Keratinocyte (primary cell): ENCODE results near the gene KIF3A. TPM values are rescaled to one million over a fixed set of nuclear protein-coding genes. Genes with fewer than 3 reads are reported as not detected.

Experiments used
- DNase-seq: peaks from one replicate; pipeline ENCODE4 v3.0.0-alpha.2; 2011; ENCODE audit warnings: low read depth, missing footprints, low spot score
- FAIRE-seq: peaks from 2 replicates; lab custom pipeline; 2011; peaks lifted over from hg19 to GRCh38; lab: Jason Lieb, UNC
- H2AFZ ChIP-seq: 2 replicates; pipeline ENCODE4 v1.6.0; 2012; ENCODE audit warnings: low read length, control low read depth, inconsistent platforms; ENCODE audit not compliant: control insufficient read depth
- H3K27ac ChIP-seq: 2 replicates; pipeline ENCODE4 v1.5.1; 2011; ENCODE audit warnings: low read length; ENCODE audit not compliant: control insufficient read depth, insufficient read depth
- H3K27me3 ChIP-seq: 3 replicates; pipeline ENCODE4 v1.6.0; 2011; ENCODE audit warnings: low read length; ENCODE audit not compliant: control insufficient read depth, insufficient read depth; ENCODE audit errors: extremely low read depth
- H3K36me3 ChIP-seq, 2 experiments: 2 replicates in 1 of 2; 3 replicates in 1 of 2; pipeline ENCODE4 v1.5.1; 2011; ENCODE audit warnings: low read length in 2 of 2, mild to moderate bottlenecking in 1 of 2; ENCODE audit not compliant: control insufficient read depth in 2 of 2, insufficient read depth in 2 of 2; ENCODE audit errors: extremely low read depth in 1 of 2
- H3K4me1 ChIP-seq: 3 replicates; pipeline ENCODE4 v1.5.1; 2011; ENCODE audit warnings: low read length; ENCODE audit not compliant: control insufficient read depth, insufficient read depth; ENCODE audit errors: extremely low read depth
- H3K4me2 ChIP-seq: 3 replicates; pipeline ENCODE4 v1.6.0; 2011; ENCODE audit warnings: low read depth, low read length; ENCODE audit not compliant: control insufficient read depth, insufficient read depth; ENCODE audit errors: extremely low read depth
- H3K4me3 ChIP-seq, 3 experiments: fragments of 200-600 bp in 1 of 3; sonication (generic) in 1 of 3; 2 replicates in 2 of 3; 3 replicates in 1 of 3; pipeline ENCODE4 v1.5.1; 2011 to 2016; ENCODE audit warnings: low read length in 3 of 3, mild to moderate bottlenecking in 3 of 3, control low read depth in 2 of 3, inconsistent platforms in 1 of 3, low read depth in 1 of 3, mixed read lengths in 1 of 3, mixed run types in 1 of 3, moderate library complexity in 1 of 3; ENCODE audit not compliant: control insufficient read depth in 2 of 3, insufficient read depth in 2 of 3; ENCODE audit errors: extremely low read depth in 1 of 3
- H3K79me2 ChIP-seq: 2 replicates; pipeline ENCODE4 v1.6.0; 2012; ENCODE audit warnings: low read length; ENCODE audit not compliant: control insufficient read depth, insufficient read depth
- H3K9ac ChIP-seq: 3 replicates; pipeline ENCODE4 v1.6.0; 2011; ENCODE audit warnings: low read length; ENCODE audit not compliant: control insufficient read depth, insufficient read depth; ENCODE audit errors: extremely low read depth
- H3K9me1 ChIP-seq: 3 replicates; pipeline ENCODE4 v1.6.0; 2011; ENCODE audit warnings: low read length; ENCODE audit not compliant: control insufficient read depth, insufficient read depth; ENCODE audit errors: extremely low read depth
- H3K9me3 ChIP-seq: 2 replicates; pipeline ENCODE4 v1.5.1; 2012; ENCODE audit warnings: low read depth, low read length; ENCODE audit not compliant: control insufficient read depth
- H4K20me1 ChIP-seq: 3 replicates; pipeline ENCODE4 v1.6.0; 2011; ENCODE audit warnings: low read length; ENCODE audit not compliant: control insufficient read depth, insufficient read depth; ENCODE audit errors: extremely low read depth
- CTCF ChIP-seq, 3 experiments: IDR thresholded peaks in 1 of 3; conservative IDR thresholded peaks in 1 of 3; optimal IDR thresholded peaks in 1 of 3; 2 replicates in 2 of 3; 3 replicates in 1 of 3; pipeline versions ENCODE3 to v1.5.1; 2011; ENCODE audit warnings: low read length in 3 of 3, mild to moderate bottlenecking in 3 of 3, moderate library complexity in 2 of 3, control low read depth in 1 of 3, inconsistent platforms in 1 of 3; ENCODE audit not compliant: insufficient read depth in 2 of 3; ENCODE audit errors: extremely low read depth in 1 of 3
- EZH2 ChIP-seq: IDR thresholded peaks from one replicate; pipeline ENCODE4 v1.6.1; 2012; ENCODE audit warnings: inconsistent platforms, mild to moderate bottlenecking, low read length, moderate library complexity
- dilution Hi-C: fragments of 300-500 bp; cut with MboI; formaldehyde crosslinking; loops from one replicate; pipeline ENCODE4 v1.7.0; 2020; ENCODE audit warnings: low sequenced_read_pairs; ENCODE audit not compliant: extremely low pct_ligation_motif_present
- polyA plus RNA-seq, 5 experiments: library from polyadenylated mRNA; depleted of rRNA in 3 of 5; stranded (reverse) in 3 of 5; stranded (forward) in 1 of 5; unstranded in 1 of 5; fragments of >200 nt; gene quantifications; 1 replicate in 1 of 5; 2 replicates in 3 of 5; 3 replicates in 1 of 5; pipeline versions ENCODE4 v1.2.1 to v1.2.3, GENCODE V29; 2011 to 2012; ENCODE audit warnings: missing spikeins in 2 of 5, low read depth in 1 of 5, low replicate concordance in 1 of 5

The KIF3A gene
- polyA plus RNA-seq, 1 donor (not counting 4 experiments of a cell fraction or from before 2014, with no cell fraction given) = 15.4 TPM

GRCh38 chr5:132764671-132765238, 27.4 kb upstream of the KIF3A start:
- Histone ChIP-seq H3K9me3 (no peaks in the 10 kb centered on the region), H2AFZ (no peak overlapping the region), H3K4me2 (no peak overlapping the region), H3K4me3 (no peak overlapping the region), H3K36me3 (peaks cover 27 to 29% of the 10 kb centered on the region in 2 experiments), H3K9ac (no peak overlapping the region), H3K27ac (no peak overlapping the region), H4K20me1 (no peaks in the 10 kb centered on the region), H3K9me1 (no peaks in the 10 kb centered on the region), H3K4me1 (no peaks in the 10 kb centered on the region), H3K79me2 (peaks cover 21% of the 10 kb centered on the region), H3K27me3 (no peaks in the 10 kb centered on the region)
- FAIRE-seq (no peak), DNase-seq (no peak)
- no peak for TF ChIP-seq EZH2
- no peak for TF ChIP-seq CTCF (optimal IDR thresholded peaks at IDR 0.05 in 1 of 3, IDR thresholded peaks at IDR 0.05 in 1 of 3, conservative IDR thresholded peaks at IDR 0.05 in 1 of 3; ENCODE audit: extremely low read depth in 1 of 3, insufficient read depth in 2 of 3, low read length in 3 of 3)
- dilution Hi-C loops = no loop called here

- FAIRE-seq = no peak
- Histone ChIP-seq H3K27ac (no peak overlapping the region), H3K36me3 (peaks cover 31 to 32% of the 10 kb centered on the region in 2 experiments)
These were observed 26.7 kb upstream of the KIF3A start for GRCh38 chr5:132764051-132764450.

More at GRCh38 chr5:132764051-132764450, 26.7 kb upstream of the KIF3A start:
- H3K9ac ChIP-seq = no peak overlapping the region
- H2AFZ ChIP-seq = no peak overlapping the region
- H3K4me2 ChIP-seq = no peak overlapping the region
- H3K4me1 ChIP-seq = no peaks in the 10 kb centered on the region
- H3K9me1 ChIP-seq = no peaks in the 10 kb centered on the region
- H3K79me2 ChIP-seq = peaks cover 14% of the 10 kb centered on the region
- dilution Hi-C loops = no loop called here
- H4K20me1 ChIP-seq = no peaks in the 10 kb centered on the region
- no peak for TF ChIP-seq CTCF (optimal IDR thresholded peaks at IDR 0.05 in 1 of 3, IDR thresholded peaks at IDR 0.05 in 1 of 3, conservative IDR thresholded peaks at IDR 0.05 in 1 of 3; ENCODE audit: extremely low read depth in 1 of 3, insufficient read depth in 2 of 3, low read length in 3 of 3)
- TF ChIP-seq EZH2 = no peak
- DNase-seq = no peak
- no peaks in the 10 kb centered on the region for H3K27me3 ChIP-seq
- no peaks in the 10 kb centered on the region for H3K9me3 ChIP-seq
- H3K4me3 ChIP-seq = no peak overlapping the region
